H9 (cell line): ENCODE data around the gene NHLRC4. TPM values are rescaled to one million over a fixed set of nuclear protein-coding genes. Genes with fewer than 3 reads are reported as not detected.

Experiments
- DNase-seq: peaks from one replicate; pipeline ENCODE4 v3.0.0-alpha.2; 2017
- H2AFZ ChIP-seq: one replicate; pipeline ENCODE4 v1.6.1; 2013; ENCODE audit warnings: mild to moderate bottlenecking, low read length, control low read depth, moderate library complexity
- H2AK5ac ChIP-seq: 2 replicates; pipeline ENCODE4 v1.6.1; 2013; ENCODE audit warnings: low read length, control low read depth, mixed read lengths; ENCODE audit not compliant: insufficient read length
- H2BK120ac ChIP-seq: one replicate; pipeline ENCODE4 v1.6.1; 2013; ENCODE audit warnings: low read depth, mild to moderate bottlenecking, low read length, control low read depth, inconsistent platforms; ENCODE audit not compliant: poor library complexity, severe bottlenecking
- H2BK12ac ChIP-seq: 2 replicates; pipeline ENCODE4 v1.6.1; 2013; ENCODE audit warnings: low read length, control low read depth, mixed read lengths, low read depth; ENCODE audit not compliant: insufficient read length
- H2BK15ac ChIP-seq: 2 replicates; pipeline ENCODE4 v1.6.1; 2013; ENCODE audit warnings: low read depth, low read length, control low read depth
- H2BK20ac ChIP-seq: one replicate; pipeline ENCODE4 v1.6.1; 2013; ENCODE audit warnings: low read depth, mild to moderate bottlenecking, low read length, control low read depth, inconsistent platforms; ENCODE audit not compliant: poor library complexity, severe bottlenecking
- H2BK5ac ChIP-seq: 2 replicates; pipeline ENCODE4 v1.6.1; 2013; ENCODE audit warnings: low read length, control low read depth, mixed read lengths; ENCODE audit not compliant: insufficient read length
- H3K14ac ChIP-seq: 2 replicates; pipeline ENCODE4 v1.6.1; 2013; ENCODE audit warnings: low read length, control low read depth; ENCODE audit not compliant: insufficient read depth
- H3K18ac ChIP-seq: 2 replicates; pipeline ENCODE4 v1.6.1; 2013; ENCODE audit warnings: low read depth, mild to moderate bottlenecking, mixed read lengths, low read length, control low read depth; ENCODE audit not compliant: insufficient read length
- H3K23ac ChIP-seq: 2 replicates; pipeline ENCODE4 v1.6.1; 2013; ENCODE audit warnings: low read length, control low read depth, mixed read lengths, low read depth; ENCODE audit not compliant: insufficient read length
- H3K23me2 ChIP-seq: 2 replicates; pipeline ENCODE4 v1.6.1; 2013; ENCODE audit warnings: low read depth, mild to moderate bottlenecking, mixed read lengths, low read length, control low read depth; ENCODE audit not compliant: insufficient read length, poor library complexity, severe bottlenecking
- H3K27ac ChIP-seq: 2 replicates; pipeline ENCODE4 v1.5.1; 2013; ENCODE audit warnings: low read length, control low read depth, mixed read lengths, low read depth; ENCODE audit not compliant: insufficient read length
- H3K27me3 ChIP-seq: 2 replicates; pipeline ENCODE4 v1.6.1; 2013; ENCODE audit warnings: low read length, control low read depth, inconsistent platforms; ENCODE audit not compliant: insufficient read depth
- H3K4ac ChIP-seq: 2 replicates; pipeline ENCODE4 v1.6.1; 2013; ENCODE audit warnings: low read depth, mild to moderate bottlenecking, control low read depth, inconsistent platforms, low read length, moderate library complexity
- H3K4me1 ChIP-seq: 2 replicates; pipeline ENCODE4 v1.6.1; 2013; ENCODE audit warnings: low read length, control low read depth, inconsistent platforms; ENCODE audit not compliant: insufficient read depth
- H3K4me2 ChIP-seq: 2 replicates; pipeline ENCODE4 v1.6.1; 2013; ENCODE audit warnings: low read length, control low read depth, mixed read lengths; ENCODE audit not compliant: insufficient read length, insufficient read depth
- H3K56ac ChIP-seq: 2 replicates; pipeline ENCODE4 v1.6.1; 2013; ENCODE audit warnings: low read depth, mild to moderate bottlenecking, mixed read lengths, low read length, control low read depth; ENCODE audit not compliant: insufficient read length
- H3K79me1 ChIP-seq: 2 replicates; pipeline ENCODE4 v1.6.1; 2013; ENCODE audit warnings: low read depth, mild to moderate bottlenecking, moderate library complexity, low read length, control low read depth, inconsistent platforms; ENCODE audit not compliant: insufficient read depth, poor library complexity, severe bottlenecking
- H3K79me2 ChIP-seq: 2 replicates; pipeline ENCODE4 v1.6.1; 2013; ENCODE audit warnings: low read length, control low read depth, inconsistent platforms; ENCODE audit not compliant: insufficient read depth
- H3K9ac ChIP-seq: 2 replicates; pipeline ENCODE4 v1.6.1; 2013; ENCODE audit warnings: low read length, control low read depth, mixed read lengths; ENCODE audit not compliant: insufficient read length; ENCODE audit errors: extremely low read depth
- H3K9me3 ChIP-seq: one replicate; pipeline ENCODE4 v1.6.1; 2013; ENCODE audit warnings: low read depth, low read length, inconsistent platforms; ENCODE audit not compliant: control insufficient read depth
- H3T11ph ChIP-seq: one replicate; pipeline ENCODE4 v1.6.1; 2013; ENCODE audit warnings: mild to moderate bottlenecking, low read length, control low read depth, inconsistent platforms
- H4K20me1 ChIP-seq: one replicate; pipeline ENCODE4 v1.6.1; 2013; ENCODE audit not compliant: control insufficient read depth, insufficient read length, insufficient read depth
- H4K5ac ChIP-seq: 2 replicates; pipeline ENCODE4 v1.6.1; 2013; ENCODE audit warnings: low read depth, mild to moderate bottlenecking, mixed read lengths, low read length, control low read depth; ENCODE audit not compliant: insufficient read length
- H4K8ac ChIP-seq: replicated peaks from 2 replicates; pipeline ENCODE4 v1.6.1; 2013; ENCODE audit warnings: low read length, control low read depth, mixed read lengths, low read depth; ENCODE audit not compliant: insufficient read length
- H4K91ac ChIP-seq: 2 replicates; pipeline ENCODE4 v1.6.1; 2013; ENCODE audit warnings: low read depth, mild to moderate bottlenecking, moderate library complexity, mixed read lengths, low read length, control low read depth; ENCODE audit not compliant: insufficient read length
- H3K27ac Mint-ChIP-seq, 3 experiments: 2 replicates in 2 of 3; 3 replicates in 1 of 3; pipeline ENCODE4 v1.8.0; 2020 to 2021; ENCODE audit warnings: mixed read lengths in 3 of 3, mild to moderate bottlenecking in 1 of 3, moderate library complexity in 1 of 3
- H3K27me3 Mint-ChIP-seq: 2 replicates; pipeline ENCODE4 v1.8.0; 2021; ENCODE audit warnings: low read depth, mild to moderate bottlenecking, moderate library complexity, mixed read lengths
- H3K36me3 Mint-ChIP-seq, 3 experiments: 2 replicates in 2 of 3; 3 replicates in 1 of 3; pipeline ENCODE4 v1.8.0; 2020 to 2021; ENCODE audit warnings: low read depth in 3 of 3, mixed read lengths in 3 of 3; ENCODE audit not compliant: insufficient read depth in 1 of 3
- H3K4me1 Mint-ChIP-seq, 2 experiments: 2 replicates each; pipeline ENCODE4 v1.8.0; 2020; ENCODE audit warnings: mixed read lengths in 2 of 2
- H3K4me3 Mint-ChIP-seq, 2 experiments: 2 replicates in 1 of 2; 3 replicates in 1 of 2; pipeline ENCODE4 v1.8.0; 2020 to 2021; ENCODE audit warnings: mild to moderate bottlenecking in 2 of 2, mixed read lengths in 2 of 2, moderate library complexity in 1 of 2
- H3K9me3 Mint-ChIP-seq, 2 experiments: 2 replicates in 1 of 2; 3 replicates in 1 of 2; pipeline ENCODE4 v1.8.0; 2020; ENCODE audit warnings: mild to moderate bottlenecking in 2 of 2, mixed read lengths in 2 of 2, moderate library complexity in 1 of 2
- WGBS: extraction: QIAGEN DNeasy Blood & Tissue Kit; methylation state at CpG from one replicate; pipeline ENCODE4 v1.1.7; 2013; ENCODE audit warnings: missing lambda C conversion rate, low lambda C conversion rate, mixed read lengths; ENCODE audit not compliant: insufficient read length; ENCODE audit errors: extremely low coverage; 5-methylcytosine and 5-hydroxymethylcytosine counted together
- total RNA-seq: library from RNA; stranded (reverse); gene quantifications from 2 replicates; pipeline ENCODE4 v1.2.1, GENCODE V29; 2021
- TF ChIP-seq, protein P1 (sequence below): fragments of 200-600 bp; sonication (generic); conservative IDR thresholded peaks from 3 replicates; pipeline ENCODE4 v1.8.0; 2021; ENCODE audit warnings: antibody characterized with exemption, mild to moderate bottlenecking

Gene NHLRC4
- total RNA-seq, 1 experiment from 2014 or later: 0.42 TPM

DNA sequence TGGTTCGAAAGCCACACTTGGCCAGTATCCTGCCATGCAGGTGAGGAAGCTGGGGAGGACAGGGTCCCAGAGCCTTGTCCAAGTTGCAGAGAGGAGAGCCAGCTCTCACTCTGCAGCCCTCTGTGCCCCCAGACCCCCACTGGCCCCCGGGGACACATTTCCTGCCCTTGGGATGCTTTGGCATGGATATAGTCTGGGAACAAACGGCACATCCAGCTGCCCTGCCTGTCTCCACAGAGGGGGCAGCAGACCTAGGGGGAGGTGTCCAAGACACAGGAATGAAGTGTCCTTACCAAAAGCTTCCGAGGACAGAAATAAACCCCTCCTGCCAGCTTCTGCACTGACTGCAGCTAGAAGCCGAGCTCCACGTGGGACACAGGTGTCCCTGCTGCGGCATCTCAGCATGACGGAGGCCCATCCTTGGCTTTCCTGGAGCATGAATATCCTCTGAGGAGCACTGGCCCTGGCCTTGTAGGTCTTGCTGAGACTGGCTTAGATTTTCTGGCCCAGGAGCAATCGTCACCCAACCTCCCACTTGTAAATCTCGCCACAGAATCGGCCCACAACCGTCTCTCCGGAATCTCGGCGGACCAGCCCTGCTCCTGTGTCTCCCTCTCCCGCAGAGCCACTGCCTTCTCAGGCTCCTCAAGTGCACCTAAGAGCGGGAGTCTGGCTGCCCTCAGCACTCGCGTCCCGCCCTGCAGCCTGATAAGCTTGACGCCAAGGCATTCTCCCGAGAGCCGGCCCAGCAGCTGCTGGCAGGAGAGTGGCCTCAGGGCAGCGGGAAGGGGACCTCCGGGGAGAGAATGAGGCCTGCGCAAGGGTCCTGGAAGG, 40.4 kb upstream of the NHLRC4 start:
- peak overlapping the region; percentile 80 for H3K4me2 ChIP-seq
- no peak overlapping the region for H3K23ac ChIP-seq
- H3K9me3 ChIP-seq: no peaks in the 10 kb centered on the region
- H2BK20ac ChIP-seq: no peak overlapping the region
- no peak overlapping the region for H3K56ac ChIP-seq
- no peak overlapping the region for H2BK15ac ChIP-seq
- Mint-ChIP-seq H3K4me3 (peak overlapping the region; percentile 79 to 87), H3K27me3 (no peaks in the 10 kb centered on the region; the same call in 1 of the 2 replicates), H3K9me3 (no peaks in the 10 kb centered on the region), H3K4me1 (peaks cover 18 to 23% of the 10 kb centered on the region in 2 experiments), H3K27ac (peak overlapping the region; percentile 41 to 92 (median 90); a peak in 6 of 7 replicates), H3K36me3 (peaks cover 0 to 12% (median 12%) of the 10 kb centered on the region in 3 experiments; a peak in 3 of 7 replicates)
- H3K9ac ChIP-seq: peak overlapping the region; percentile 15
- H3K4ac ChIP-seq: no peak overlapping the region
- H3K79me2 ChIP-seq: peaks cover 22% of the 10 kb centered on the region; the same call in 1 of the 2 replicates
- no peak overlapping the region for H3K27ac ChIP-seq
- H3K14ac ChIP-seq: peak overlapping the region; percentile 65; the same call in 1 of the 2 replicates
- H2BK5ac ChIP-seq: no peak overlapping the region
- no peak for DNase-seq
- no peak overlapping the region for H2AFZ ChIP-seq
- no peak overlapping the region for H3K18ac ChIP-seq
- H3K79me1 ChIP-seq: no peaks in the 10 kb centered on the region
- H3K27me3 ChIP-seq: no peaks in the 10 kb centered on the region
- TF ChIP-seq, protein P1, sequence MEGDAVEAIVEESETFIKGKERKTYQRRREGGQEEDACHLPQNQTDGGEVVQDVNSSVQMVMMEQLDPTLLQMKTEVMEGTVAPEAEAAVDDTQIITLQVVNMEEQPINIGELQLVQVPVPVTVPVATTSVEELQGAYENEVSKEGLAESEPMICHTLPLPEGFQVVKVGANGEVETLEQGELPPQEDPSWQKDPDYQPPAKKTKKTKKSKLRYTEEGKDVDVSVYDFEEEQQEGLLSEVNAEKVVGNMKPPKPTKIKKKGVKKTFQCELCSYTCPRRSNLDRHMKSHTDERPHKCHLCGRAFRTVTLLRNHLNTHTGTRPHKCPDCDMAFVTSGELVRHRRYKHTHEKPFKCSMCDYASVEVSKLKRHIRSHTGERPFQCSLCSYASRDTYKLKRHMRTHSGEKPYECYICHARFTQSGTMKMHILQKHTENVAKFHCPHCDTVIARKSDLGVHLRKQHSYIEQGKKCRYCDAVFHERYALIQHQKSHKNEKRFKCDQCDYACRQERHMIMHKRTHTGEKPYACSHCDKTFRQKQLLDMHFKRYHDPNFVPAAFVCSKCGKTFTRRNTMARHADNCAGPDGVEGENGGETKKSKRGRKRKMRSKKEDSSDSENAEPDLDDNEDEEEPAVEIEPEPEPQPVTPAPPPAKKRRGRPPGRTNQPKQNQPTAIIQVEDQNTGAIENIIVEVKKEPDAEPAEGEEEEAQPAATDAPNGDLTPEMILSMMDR: no peak
- no peak overlapping the region for H4K8ac ChIP-seq
- no peak overlapping the region for H2AK5ac ChIP-seq
- H3K4me1 ChIP-seq: no peaks in the 10 kb centered on the region; the same call in 1 of the 2 replicates
- peaks cover 6% of the 10 kb centered on the region for H4K20me1 ChIP-seq
- WGBS: no CpG with 5 or more reads among the region's 26 CpGs
- H3K23me2 ChIP-seq: peaks cover 13% of the 10 kb centered on the region
- H4K91ac ChIP-seq: no peak overlapping the region
- H2BK120ac ChIP-seq: no peak overlapping the region
- H2BK12ac ChIP-seq: no peak overlapping the region
- H4K5ac ChIP-seq: no peak overlapping the region
- no peak overlapping the region for H3T11ph ChIP-seq
